GM20431 (cell line): Measurements from ENCODE around the gene PIP4K2C.
"Not testable (repeated sequence)": the region's sequence is repeated elsewhere in the genome, so short reads cannot be mapped to it uniquely, and the experiment has no call there.

ENCODE experiments used
- in situ Hi-C: fragments of 300-500 bp; cut with MseI, MboI; formaldehyde crosslinking; loops from one replicate; pipeline ENCODE4 v1.15.0; 2020; ENCODE audit warnings: low sequenced_read_pairs; ENCODE audit not compliant: unreplicated experiment

PIP4K2C gene

DNA sequence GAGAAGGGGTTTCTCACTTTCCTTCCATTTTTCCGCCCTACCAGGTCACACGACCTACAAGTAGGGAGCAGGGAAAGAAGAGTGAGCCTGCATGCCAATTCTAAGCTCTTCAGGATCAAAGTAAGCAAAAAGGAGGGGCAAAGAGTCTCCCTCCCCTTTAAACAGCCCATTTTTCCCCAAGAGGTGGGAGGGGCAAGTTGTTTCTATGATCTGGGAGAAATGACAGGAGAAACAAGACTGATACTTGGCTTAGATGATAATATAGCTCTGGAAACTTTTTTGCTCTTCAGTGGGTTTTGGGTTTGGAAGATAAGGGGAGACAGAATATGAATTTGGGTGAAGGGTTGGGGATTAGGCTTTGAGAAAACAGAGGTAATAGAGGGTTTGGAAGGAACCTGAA is 15.4 kb downstream of the PIP4K2C start:
- in situ Hi-C loops: no loop called here

DNA sequence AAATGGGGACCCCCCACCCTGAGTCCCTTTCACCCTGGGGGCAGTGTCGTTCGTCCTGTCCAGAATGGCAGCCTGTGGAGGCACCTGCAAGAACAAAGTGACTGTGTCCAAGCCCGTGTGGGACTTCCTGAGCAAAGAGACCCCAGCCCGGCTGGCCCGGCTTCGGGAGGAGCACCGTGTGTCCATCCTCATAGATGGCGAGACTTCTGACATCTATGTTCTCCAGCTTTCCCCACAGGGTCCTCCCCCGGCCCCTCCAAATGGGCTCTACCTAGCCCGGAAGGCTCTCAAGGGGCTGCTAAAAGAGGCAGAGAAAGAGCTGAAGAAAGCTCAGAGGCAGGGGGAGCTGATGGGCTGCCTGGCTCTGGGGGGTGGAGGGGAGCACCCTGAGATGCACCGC is 15.8 kb downstream of the PIP4K2C start:
- in situ Hi-C loops: no loop called here

GRCh38 chr12:57607958-57608663 is 17.1 kb downstream of the PIP4K2C start:
- in situ Hi-C loops: no loop called here

- in situ Hi-C loops: no loop called here
Observed at GRCh38 chr12:57609101-57609780, 18.2 kb downstream of the PIP4K2C start.

- in situ Hi-C loops: no loop called here
Observed at GRCh38 chr12:57609781-57610553, 19.0 kb downstream of the PIP4K2C start.

DNA sequence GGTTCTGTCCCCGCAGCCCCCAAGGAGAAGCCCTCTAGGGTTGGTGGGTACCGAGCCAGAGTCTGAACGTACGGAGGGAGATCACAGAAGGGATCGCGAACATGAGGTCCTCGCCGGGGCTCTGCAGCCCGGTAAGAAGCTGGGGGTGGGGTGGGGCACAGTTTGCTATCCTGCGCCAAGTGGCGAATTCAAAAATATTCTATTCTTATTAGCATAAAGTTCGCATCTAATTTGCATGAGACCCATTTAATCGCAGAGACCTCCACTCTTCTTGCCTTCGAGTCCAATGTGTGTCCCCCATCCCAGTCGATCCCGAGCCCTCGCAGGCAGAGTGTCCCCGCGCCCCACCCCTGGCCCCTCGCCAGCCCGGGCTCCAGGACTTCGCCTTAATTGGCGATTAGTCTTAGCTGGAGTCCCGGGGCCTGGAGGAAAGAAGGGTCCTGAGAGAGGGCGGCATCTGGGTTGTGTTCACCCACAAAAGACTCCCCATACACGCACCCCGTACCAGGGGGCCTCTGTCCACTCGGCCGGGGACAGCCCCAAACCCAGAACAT is 19.6 kb downstream of the PIP4K2C start:
- in situ Hi-C loops: no loop called here

DNA sequence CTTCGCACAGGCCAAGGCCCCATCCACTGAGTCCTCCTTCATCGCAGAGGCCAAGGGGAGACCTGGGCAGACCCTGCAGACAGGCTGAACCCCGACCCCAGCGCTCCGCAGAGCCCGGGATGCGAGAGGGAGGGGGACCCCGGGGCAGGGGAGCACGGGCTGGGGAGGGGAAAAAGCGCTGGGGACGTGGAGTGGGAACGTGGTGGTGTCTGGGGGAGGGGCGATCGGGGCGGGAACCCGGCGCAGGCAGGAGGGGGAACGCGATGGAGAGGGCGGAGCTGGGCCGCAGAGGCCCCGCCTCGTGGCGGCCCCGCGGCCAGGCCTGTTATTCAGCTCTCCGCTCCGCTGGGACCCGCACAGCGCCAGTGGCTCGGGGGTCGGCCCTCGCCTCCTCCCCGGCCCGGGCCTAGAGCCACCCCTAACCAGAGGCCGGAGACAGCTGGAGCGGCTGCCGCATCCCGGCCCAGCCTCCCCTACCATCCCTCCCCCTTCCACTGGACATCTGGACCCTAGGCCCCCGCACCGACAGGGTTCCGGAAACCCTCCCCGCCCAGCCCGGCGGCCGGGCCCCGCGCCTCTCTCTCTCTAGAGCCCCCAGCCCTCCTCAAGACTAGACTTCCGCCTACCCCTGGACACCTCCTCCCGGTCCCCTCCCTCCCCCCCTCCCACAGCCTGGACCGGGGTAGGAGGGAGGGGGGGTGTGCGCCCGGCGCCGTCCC is 20.3 kb downstream of the PIP4K2C start, which contains the start of gene ARHGEF25:
TSS of gene ARHGEF25 (plus strand) at position 328 of the 719 bp plus-strand sequence. CDS start 460 bp downstream, outside the sequence.
- in situ Hi-C loops: no loop called here

DNA sequence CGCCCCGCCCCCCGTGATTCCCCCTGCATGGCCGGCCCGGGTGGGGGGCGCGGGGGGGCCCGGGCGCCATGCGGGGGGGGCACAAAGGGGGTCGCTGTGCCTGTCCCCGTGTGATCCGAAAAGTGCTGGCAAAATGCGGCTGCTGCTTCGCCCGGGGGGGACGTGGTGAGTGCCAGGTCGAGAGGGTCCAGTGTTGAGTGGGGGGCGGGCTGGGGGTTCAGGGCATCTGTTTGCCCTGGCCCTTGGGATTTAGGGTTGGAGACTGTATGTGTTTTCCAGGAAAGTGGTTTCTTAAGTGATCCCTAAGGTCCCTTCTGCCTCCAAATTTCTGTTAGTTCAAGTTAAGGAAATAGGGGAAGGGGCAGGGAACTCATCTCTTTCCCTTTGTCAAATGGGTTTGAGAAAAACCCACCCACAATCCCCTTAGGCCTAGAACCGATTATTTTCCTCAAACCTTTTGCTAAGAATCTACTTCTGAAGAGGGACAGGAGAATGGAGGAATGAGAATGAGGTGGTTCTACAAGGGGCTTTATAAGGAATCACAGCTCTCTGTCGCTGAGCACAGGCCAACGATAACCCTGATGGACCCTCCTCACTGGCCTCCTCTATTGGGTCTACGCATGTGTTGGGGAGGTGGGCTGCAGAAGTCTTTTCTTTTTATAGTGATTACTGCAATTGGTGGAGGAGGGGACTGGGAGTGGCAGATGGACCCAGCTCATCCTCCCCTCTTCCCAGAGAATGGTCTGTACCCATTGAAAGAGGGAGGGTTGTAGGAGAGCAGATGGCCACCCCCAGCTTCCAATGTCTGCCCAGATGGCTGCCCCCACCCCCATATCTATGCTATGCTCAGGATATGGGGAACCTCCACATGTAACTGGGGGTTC is 21.1 kb downstream of the PIP4K2C start:
- in situ Hi-C loops: no loop called here

DNA sequence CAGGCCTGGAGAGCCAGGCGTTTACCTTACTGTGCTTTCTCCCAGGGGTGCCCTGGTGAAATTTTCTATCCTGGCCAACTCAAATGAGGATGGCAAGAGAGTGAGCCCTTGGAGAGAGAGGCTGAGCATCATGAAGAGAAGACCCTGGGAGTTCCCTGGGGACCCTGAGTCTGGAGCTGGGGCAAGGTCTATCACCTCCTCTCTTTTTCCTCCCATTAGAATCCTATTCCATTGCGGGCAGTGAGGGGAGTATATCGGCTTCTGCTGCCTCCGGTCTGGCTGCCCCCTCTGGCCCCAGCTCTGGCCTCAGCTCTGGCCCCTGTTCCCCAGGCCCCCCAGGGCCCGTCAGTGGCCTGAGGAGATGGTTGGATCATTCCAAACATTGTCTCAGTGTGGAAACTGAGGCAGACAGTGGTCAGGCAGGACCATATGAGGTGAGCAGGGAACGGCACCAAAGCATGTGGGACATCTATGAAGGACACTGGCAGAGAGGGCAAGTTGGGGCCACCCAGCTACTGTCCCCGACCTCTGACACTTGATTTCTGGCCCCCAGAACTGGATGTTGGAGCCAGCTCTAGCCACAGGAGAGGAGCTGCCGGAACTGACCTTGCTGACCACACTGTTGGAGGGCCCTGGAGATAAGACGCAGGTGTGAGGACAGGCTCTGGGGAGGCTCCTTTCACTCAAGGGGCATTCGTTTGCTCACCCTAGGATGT is 21.9 kb downstream of the PIP4K2C start:
- in situ Hi-C loops: no loop called here

- in situ Hi-C loops: no loop called here
Observed at GRCh38 chr12:57613427-57614109, 22.6 kb downstream of the PIP4K2C start.

- in situ Hi-C loops: no loop called here
Observed at GRCh38 chr12:57614178-57614947, 23.4 kb downstream of the PIP4K2C start.

DNA sequence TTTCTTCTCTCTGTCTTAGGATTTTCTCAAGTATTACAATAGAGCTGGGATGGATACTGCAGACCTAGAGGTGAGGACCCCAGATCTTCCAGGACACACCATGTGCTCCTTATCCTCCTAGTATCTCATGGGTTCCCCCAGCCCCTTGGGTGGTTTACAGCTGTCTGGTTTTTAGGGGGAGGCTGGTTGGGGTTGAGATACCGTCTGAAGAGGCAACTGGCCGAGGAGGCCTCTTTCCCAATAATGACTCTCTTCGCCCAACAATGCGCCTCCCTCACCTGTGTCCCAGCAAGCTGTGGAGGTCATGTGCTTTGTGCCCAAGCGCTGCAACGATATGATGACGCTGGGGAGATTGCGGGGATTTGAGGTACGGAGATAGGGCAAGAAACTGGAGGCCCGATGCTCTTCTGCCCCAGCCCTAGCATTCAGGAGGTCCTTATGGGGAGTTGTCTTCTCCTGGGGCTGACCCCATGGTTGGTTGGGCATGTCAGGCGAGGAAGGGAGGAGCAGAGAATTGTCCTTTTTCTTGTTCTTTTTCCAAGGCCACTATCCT is 24.0 kb downstream of the PIP4K2C start:
- in situ Hi-C loops: no loop called here

DNA sequence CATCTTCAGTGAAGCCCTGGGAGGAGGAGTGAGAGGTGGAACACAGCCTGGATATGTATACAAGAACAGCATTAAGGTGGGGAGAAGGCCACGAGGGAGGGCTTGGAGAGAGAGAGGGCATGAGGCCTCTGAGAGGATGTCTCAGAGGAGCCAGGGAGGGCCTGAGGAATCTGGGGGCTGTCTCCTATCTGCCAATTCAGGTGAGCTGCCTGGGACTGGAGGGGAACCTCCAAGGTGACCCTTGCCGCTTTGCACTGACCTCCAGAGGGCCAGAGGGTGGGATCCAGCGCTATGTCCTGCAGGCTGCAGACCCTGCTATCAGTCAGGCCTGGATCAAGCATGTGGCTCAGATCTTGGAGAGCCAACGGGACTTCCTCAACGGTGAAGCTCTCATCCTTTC is 24.6 kb downstream of the PIP4K2C start:
- in situ Hi-C loops: no loop called here

DNA sequence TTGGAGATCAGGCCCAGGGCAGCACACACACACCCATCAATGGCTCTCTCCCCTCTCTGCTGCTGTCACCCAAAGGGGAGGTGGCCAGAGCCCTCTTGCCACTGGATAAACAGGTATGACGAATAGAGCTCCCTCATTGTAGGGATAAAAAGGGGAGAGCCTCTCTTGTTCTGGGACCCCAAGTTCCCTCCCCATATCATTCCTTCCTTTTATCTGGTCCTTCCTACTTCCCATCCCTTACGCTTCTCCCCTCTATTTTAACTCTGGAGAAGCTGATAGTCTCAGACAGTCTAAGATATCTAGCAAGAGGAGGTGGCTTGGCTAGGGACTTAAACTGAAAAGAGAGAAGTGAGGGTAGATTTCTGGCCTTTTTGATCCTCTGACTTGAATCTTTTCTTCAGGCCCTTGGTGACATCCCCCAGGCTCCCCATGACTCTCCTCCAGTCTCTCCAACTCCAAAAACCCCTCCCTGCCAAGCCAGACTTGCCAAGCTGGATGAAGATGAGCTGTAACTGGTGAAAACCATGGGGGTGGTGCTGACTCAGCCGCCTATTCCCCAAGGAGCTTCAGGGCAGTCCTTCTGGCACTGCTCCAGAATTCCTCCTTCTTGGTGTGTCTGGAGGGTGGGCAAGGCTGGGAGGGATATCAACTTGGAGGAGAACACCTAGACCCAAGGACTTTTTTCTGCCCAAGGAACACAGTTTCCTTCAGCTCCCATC is 25.6 kb downstream of the PIP4K2C start:
- in situ Hi-C loops: no loop called here

- in situ Hi-C loops: no loop called here
Observed at GRCh38 chr12:57617942-57618341, 26.9 kb downstream of the PIP4K2C start.

GRCh38 chr12:57618431-57618830 is 27.4 kb downstream of the PIP4K2C start:
- in situ Hi-C loops: not testable (repeated sequence)
